Measurements from ENCODE around the gene KIAA1671.
"Not testable (repeated sequence)": the region's sequence is repeated elsewhere in the genome, so short reads cannot be mapped to it uniquely, and the experiment has no call there.

KIAA1671 gene

DNA sequence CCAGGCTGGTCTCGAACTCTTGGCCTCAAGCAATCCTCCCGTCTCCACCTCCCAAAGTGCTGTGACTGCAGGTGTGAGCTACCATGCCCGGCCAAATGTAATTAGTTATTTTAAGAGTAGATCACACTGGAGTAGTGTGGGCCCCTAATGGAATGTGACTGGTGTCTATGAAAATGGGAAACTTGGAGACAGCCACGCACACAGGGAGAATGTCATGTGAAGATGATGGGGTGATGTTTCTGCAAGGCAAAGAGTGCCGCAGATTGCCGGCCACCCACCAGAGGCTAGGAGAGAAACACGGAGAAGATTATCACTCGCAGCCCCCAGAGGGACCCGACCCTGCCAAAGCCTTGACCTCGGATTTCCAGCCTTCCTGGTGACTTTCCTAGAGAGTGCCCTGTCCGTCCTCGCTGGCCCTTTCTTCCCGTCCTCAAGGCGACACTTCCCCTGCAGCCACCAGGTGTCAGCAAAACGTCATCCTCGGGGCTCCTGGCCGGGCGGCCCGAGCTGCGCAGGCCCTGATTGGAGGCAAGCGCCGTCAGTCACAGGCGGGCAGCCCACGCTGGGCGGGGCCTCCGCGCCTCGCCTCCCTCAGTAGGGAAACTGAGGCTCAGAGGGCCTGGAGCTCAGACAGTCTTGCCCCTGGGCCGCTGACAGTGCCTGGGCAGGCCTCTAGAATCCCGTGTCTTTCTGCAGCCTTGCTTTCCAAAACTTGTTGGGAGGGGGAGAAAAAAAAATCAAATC is 283.2 kb downstream of the KIAA1671 start:
- DNase-seq (ENCODE audit: low read depth), result peak; percentile 63

DNA sequence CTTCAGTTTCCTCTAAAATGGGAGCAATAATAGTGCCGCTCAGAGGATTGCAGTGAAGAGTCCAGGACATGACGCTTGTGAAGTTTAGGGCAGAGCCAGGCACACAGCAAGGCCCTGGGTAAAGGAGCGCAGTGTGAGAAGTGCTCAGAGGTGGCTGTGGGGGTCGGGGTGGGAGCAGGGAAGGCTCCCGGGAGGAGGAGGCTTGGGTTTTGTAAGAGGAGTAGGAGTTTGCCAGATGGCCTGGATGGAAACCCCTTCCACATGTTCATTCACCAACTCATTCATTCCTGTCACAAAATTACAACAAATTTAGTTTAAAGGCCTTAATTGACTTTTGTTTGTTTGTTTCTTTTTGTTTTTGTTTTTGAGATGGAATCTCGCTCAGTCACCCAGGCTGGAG is 283.9 kb downstream of the KIAA1671 start:
- no peak for DNase-seq (ENCODE audit: low read depth)

GRCh38 chr22:25237503-25237902 is 285.0 kb downstream of the KIAA1671 start:
- DNase-seq (ENCODE audit: low read depth), result no peak

GRCh38 chr22:25238058-25238457 is 285.5 kb downstream of the KIAA1671 start:
- DNase-seq (ENCODE audit: low read depth), result not testable (repeated sequence)
